PFSK-1 (cell line): ENCODE data around the gene PPP2R2B.

Source experiments
- FOXP2 ChIP-seq: optimal IDR thresholded peaks from 2 replicates; pipeline ENCODE3; 2011; ENCODE audit warnings: borderline replicate concordance, control low read depth, inconsistent platforms; ENCODE audit not compliant: insufficient read depth; ENCODE audit errors: extremely low read length, extremely low read depth
- POLR2AphosphoS5 ChIP-seq: IDR thresholded peaks from 2 replicates; pipeline ENCODE4 v1.6.1; 2012; ENCODE audit warnings: low read depth, mild to moderate bottlenecking, control low read depth, low read length, moderate library complexity
- SIN3A ChIP-seq: IDR thresholded peaks from 2 replicates; pipeline ENCODE4 v1.6.1; 2012; ENCODE audit warnings: mild to moderate bottlenecking, low read length, moderate library complexity, borderline replicate concordance; ENCODE audit not compliant: insufficient read depth
- TAF1 ChIP-seq: IDR thresholded peaks from 2 replicates; pipeline ENCODE4 v1.6.1; 2012; ENCODE audit warnings: low read length, control low read depth, borderline replicate concordance; ENCODE audit not compliant: insufficient read depth
- TF ChIP-seq, protein P1 (sequence below), 2 experiments: IDR thresholded peaks; 2 replicates each; pipeline versions ENCODE4 v1.6.1 to v1.8.0; 2011 to 2012; ENCODE audit warnings: low read depth in 2 of 2, low read length in 2 of 2, control low read depth in 1 of 2, inconsistent platforms in 1 of 2, mild to moderate bottlenecking in 1 of 2, moderate library complexity in 1 of 2; ENCODE audit not compliant: insufficient read depth in 1 of 2

Gene PPP2R2B

GRCh38 chr5:146706321-146706972 is 172.1 kb downstream of the PPP2R2B start:
- TF ChIP-seq FOXP2 (no peak), TAF1 (no peak), POLR2AphosphoS5 (no peak), SIN3A (no peak)
- TF ChIP-seq, protein P1, sequence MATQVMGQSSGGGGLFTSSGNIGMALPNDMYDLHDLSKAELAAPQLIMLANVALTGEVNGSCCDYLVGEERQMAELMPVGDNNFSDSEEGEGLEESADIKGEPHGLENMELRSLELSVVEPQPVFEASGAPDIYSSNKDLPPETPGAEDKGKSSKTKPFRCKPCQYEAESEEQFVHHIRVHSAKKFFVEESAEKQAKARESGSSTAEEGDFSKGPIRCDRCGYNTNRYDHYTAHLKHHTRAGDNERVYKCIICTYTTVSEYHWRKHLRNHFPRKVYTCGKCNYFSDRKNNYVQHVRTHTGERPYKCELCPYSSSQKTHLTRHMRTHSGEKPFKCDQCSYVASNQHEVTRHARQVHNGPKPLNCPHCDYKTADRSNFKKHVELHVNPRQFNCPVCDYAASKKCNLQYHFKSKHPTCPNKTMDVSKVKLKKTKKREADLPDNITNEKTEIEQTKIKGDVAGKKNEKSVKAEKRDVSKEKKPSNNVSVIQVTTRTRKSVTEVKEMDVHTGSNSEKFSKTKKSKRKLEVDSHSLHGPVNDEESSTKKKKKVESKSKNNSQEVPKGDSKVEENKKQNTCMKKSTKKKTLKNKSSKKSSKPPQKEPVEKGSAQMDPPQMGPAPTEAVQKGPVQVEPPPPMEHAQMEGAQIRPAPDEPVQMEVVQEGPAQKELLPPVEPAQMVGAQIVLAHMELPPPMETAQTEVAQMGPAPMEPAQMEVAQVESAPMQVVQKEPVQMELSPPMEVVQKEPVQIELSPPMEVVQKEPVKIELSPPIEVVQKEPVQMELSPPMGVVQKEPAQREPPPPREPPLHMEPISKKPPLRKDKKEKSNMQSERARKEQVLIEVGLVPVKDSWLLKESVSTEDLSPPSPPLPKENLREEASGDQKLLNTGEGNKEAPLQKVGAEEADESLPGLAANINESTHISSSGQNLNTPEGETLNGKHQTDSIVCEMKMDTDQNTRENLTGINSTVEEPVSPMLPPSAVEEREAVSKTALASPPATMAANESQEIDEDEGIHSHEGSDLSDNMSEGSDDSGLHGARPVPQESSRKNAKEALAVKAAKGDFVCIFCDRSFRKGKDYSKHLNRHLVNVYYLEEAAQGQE (IDR thresholded peaks at IDR 0.05; ENCODE audit: insufficient read depth in 1 of 2, low read depth in 2 of 2, low read length in 2 of 2): no peak

- TF ChIP-seq FOXP2 (no peak), TAF1 (no peak), SIN3A (no peak), POLR2AphosphoS5 (no peak)
- TF ChIP-seq, protein P1 (IDR thresholded peaks at IDR 0.05; ENCODE audit: insufficient read depth in 1 of 2, low read depth in 2 of 2, low read length in 2 of 2): no peak
These were observed 173.4 kb downstream of the PPP2R2B start for GRCh38 chr5:146704949-146705665.

DNA sequence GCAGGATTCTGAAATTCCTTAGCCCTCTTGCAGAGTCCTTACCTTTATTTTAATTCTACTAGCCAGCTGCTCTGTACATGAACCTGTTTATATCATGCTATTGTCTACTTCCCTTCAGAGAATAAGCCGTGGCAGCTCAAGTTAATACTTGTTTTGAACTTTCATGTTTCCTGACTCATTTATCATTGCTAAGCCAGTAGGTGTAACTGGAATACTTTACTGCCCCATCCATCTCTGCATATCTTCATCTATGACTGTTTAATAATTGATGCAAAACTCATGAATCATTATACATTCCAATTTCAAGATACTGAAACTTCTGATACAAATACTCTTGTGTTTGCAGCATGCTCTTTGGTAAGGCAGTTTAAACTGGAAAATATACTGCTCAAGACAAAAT is 174.7 kb downstream of the PPP2R2B start:
- TF ChIP-seq POLR2AphosphoS5 (no peak), SIN3A (no peak), TAF1 (no peak), FOXP2 (no peak)
- TF ChIP-seq, protein P1 (IDR thresholded peaks at IDR 0.05; ENCODE audit: insufficient read depth in 1 of 2, low read depth in 2 of 2, low read length in 2 of 2): no peak

DNA sequence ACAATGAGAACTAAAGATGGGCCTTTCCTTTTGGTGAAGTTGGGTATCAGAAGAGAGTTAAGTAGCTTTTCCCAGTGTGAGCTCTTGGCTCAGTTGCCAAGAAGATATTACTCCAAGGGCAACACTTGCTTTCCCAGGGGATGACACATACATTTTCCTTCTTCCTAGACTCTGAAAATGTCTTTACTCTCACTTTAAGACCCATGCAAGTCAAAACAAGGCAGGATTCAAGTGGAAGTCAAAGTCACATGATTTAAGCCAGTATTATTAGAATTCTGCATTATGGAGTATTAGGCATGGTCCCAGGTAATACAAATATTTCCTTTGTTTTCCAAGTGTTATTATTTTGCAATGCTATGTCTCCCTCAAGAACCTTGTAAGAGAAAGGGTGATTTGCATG is 175.1 kb downstream of the PPP2R2B start:
- no peak for TF ChIP-seq SIN3A

DNA sequence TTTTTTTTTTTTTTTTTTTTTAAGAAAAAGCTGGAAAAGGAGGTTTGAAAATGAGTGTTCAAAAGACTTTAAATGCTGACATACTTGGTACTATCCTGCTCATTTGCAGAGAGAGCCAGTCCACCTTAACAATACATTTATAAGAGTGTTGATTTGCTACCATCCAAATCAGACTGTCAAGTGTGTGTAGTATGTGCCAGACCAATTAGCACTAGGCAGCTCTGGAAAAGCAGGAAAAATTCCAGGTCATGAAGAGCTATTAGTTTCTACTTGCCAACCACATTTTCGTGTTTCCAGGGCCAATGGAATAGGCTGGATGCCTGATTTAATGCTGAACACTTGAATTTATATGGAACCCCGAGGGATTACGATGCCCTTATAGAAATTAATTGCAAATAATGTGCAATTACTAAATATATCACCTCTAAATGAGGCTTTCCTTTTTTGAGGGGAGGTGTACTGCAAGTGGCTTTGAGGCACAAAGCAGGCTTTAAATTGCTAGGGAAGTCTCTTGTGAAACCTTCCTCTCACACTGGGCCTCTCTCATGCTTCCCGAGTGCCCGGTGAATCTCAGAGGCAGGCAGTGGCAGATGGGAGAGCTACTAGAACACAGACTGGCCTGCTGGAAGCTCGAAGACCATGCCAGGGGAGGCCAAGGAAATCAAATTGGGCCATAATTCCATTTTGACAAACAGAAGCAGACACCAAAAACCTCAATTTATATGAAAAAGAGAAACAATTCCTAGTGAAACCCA is 178.7 kb downstream of the PPP2R2B start:
- no peak for TF ChIP-seq TAF1
- TF ChIP-seq FOXP2: no peak
- no peak for TF ChIP-seq SIN3A
- no peak for TF ChIP-seq POLR2AphosphoS5
- TF ChIP-seq, protein P1 (IDR thresholded peaks at IDR 0.05; ENCODE audit: insufficient read depth in 1 of 2, low read depth in 2 of 2, low read length in 2 of 2): no peak
